DND-41 (cell line): ENCODE measurements around the gene PPP3CA.

ENCODE experiments used
- ATAC-seq: fragments of 200-7000 bp; cut with Tn5 transposase; 3 replicates; pipeline ENCODE4 v1.9.1; 2021; ENCODE audit warnings: low read depth; ENCODE audit not compliant: insufficient read depth
- DNase-seq: peaks from one replicate; pipeline ENCODE4 v3.0.0-alpha.2; 2020
- H2AFZ ChIP-seq: 2 replicates; pipeline ENCODE4 v1.6.0; 2012; ENCODE audit warnings: low read depth, low read length
- H3K27ac ChIP-seq: 2 replicates; pipeline ENCODE4 v1.5.1; 2012; ENCODE audit warnings: low read length, inconsistent platforms
- H3K27me3 ChIP-seq: fragments of 200-600 bp; sonication (generic); 2 replicates; pipeline ENCODE4 v1.6.0; 2012; ENCODE audit warnings: low read length, mild to moderate bottlenecking, inconsistent platforms; ENCODE audit not compliant: insufficient read depth, poor library complexity
- H3K36me3 ChIP-seq: 2 replicates; pipeline ENCODE4 v1.5.1; 2012; ENCODE audit warnings: low read length, inconsistent platforms; ENCODE audit not compliant: insufficient read depth
- H3K4me1 ChIP-seq: 2 replicates; pipeline ENCODE4 v1.5.1; 2012; ENCODE audit warnings: mild to moderate bottlenecking, low read length; ENCODE audit not compliant: insufficient read depth
- H3K4me2 ChIP-seq: 2 replicates; pipeline ENCODE4 v1.6.0; 2012; ENCODE audit warnings: mild to moderate bottlenecking, moderate library complexity, low read length, inconsistent platforms; ENCODE audit not compliant: insufficient read depth
- H3K4me3 ChIP-seq, 2 experiments: fragments of 200-600 bp in 1 of 2; shearing (Covaris generic) in 1 of 2; 2 replicates each; pipeline ENCODE4 v1.5.1; 2012 to 2016; ENCODE audit warnings: inconsistent platforms in 2 of 2, low read length in 2 of 2, mild to moderate bottlenecking in 2 of 2, low read depth in 1 of 2, moderate library complexity in 1 of 2
- H3K79me2 ChIP-seq: 2 replicates; pipeline ENCODE4 v1.6.0; 2012; ENCODE audit warnings: low read length, inconsistent platforms; ENCODE audit not compliant: insufficient read depth
- H3K9ac ChIP-seq: 2 replicates; pipeline ENCODE4 v1.6.0; 2012; ENCODE audit warnings: low read depth, mild to moderate bottlenecking, inconsistent platforms, low read length, moderate library complexity
- H3K9me3 ChIP-seq: 2 replicates; pipeline ENCODE4 v1.5.1; 2012; ENCODE audit warnings: low read length, moderate library complexity, mild to moderate bottlenecking, inconsistent platforms; ENCODE audit not compliant: insufficient read depth, severe bottlenecking
- H4K20me1 ChIP-seq: 2 replicates; pipeline ENCODE4 v1.6.0; 2012; ENCODE audit warnings: low read length; ENCODE audit not compliant: insufficient read depth
- EZH2 ChIP-seq: IDR thresholded peaks from 3 replicates; pipeline ENCODE4 v1.6.1; 2012; ENCODE audit warnings: borderline replicate concordance, low read depth, mild to moderate bottlenecking, moderate library complexity, low read length, inconsistent platforms; ENCODE audit not compliant: severe bottlenecking
- TF ChIP-seq, protein P1 (sequence below): IDR thresholded peaks from 2 replicates; pipeline ENCODE4 v1.5.1; 2012; ENCODE audit warnings: borderline replicate concordance, low read length, moderate library complexity, mild to moderate bottlenecking; ENCODE audit not compliant: poor library complexity, severe bottlenecking; ENCODE audit errors: extremely low read depth

PPP3CA gene

DNA sequence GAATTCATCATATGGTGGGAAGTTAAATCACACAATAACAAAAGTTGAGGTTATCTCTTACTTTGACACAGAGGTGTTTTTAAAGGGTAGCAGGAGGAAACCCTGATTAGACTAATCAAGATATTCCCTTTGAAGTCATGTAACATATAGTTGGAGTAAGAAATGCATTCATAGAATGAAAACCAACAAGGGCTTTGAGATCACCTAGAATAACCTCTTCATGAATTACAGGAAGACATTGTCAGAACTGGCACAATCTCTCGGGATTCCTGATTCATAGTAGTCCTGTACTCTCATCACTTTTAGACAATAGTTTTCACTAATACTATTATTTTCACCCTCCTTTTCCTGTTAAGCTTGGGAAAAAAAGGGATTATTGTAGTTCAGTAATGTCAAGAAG is 170.2 kb downstream of the PPP3CA start:
- H3K4me1 ChIP-seq: no peaks in the 10 kb centered on the region
- H3K79me2 ChIP-seq: no peaks in the 10 kb centered on the region
- TF ChIP-seq, protein P1, sequence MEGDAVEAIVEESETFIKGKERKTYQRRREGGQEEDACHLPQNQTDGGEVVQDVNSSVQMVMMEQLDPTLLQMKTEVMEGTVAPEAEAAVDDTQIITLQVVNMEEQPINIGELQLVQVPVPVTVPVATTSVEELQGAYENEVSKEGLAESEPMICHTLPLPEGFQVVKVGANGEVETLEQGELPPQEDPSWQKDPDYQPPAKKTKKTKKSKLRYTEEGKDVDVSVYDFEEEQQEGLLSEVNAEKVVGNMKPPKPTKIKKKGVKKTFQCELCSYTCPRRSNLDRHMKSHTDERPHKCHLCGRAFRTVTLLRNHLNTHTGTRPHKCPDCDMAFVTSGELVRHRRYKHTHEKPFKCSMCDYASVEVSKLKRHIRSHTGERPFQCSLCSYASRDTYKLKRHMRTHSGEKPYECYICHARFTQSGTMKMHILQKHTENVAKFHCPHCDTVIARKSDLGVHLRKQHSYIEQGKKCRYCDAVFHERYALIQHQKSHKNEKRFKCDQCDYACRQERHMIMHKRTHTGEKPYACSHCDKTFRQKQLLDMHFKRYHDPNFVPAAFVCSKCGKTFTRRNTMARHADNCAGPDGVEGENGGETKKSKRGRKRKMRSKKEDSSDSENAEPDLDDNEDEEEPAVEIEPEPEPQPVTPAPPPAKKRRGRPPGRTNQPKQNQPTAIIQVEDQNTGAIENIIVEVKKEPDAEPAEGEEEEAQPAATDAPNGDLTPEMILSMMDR: no peak
- no peak for TF ChIP-seq EZH2
- no peak overlapping the region for H3K9ac ChIP-seq
- no peak for DNase-seq
- no peak overlapping the region for H2AFZ ChIP-seq
- no peak for ATAC-seq
- H3K27ac ChIP-seq: no peak overlapping the region
- H3K36me3 ChIP-seq: no peaks in the 10 kb centered on the region
- no peaks in the 10 kb centered on the region for H3K9me3 ChIP-seq
- no peaks in the 10 kb centered on the region for H3K27me3 ChIP-seq
- H3K4me3 ChIP-seq: no peak overlapping the region
- no peaks in the 10 kb centered on the region for H4K20me1 ChIP-seq
- H3K4me2 ChIP-seq: no peak overlapping the region

DNA sequence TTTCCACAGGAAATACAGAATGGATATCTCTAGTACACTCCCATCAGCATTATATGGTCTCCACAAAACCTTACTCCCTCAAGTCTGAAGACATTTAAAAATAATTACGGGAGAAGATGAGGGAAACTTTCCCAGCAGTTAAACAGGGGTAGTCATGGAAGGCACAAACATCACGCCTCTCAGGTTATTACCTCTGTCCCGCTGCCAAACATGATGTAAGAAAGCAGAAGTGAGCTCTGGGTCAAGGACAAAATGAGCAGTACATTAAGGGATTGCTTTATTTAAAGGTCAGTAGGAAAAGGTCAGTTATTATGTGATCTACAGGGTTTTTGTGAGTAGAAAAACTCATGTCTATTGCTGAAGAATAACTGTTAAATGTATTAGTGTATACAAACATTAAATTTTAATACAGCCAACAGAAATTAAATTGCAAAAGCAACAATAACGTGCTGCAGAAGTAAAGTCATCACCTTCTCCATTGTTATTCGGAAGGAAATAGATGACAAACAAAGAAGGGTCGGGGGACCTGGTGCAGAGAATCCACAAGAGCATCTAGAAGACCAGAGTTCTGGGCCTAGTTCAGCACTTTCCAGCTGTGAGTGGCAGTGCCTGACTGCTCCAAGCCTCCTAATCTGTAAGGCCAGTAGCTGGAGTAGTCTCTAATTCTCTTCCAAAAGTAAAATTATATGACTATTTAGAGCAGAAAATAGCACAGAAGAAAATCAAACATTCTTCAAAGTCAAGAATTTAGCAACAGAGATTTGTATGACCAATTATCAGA is 171.2 kb downstream of the PPP3CA start:
- no peak overlapping the region for H2AFZ ChIP-seq
- no peaks in the 10 kb centered on the region for H3K27me3 ChIP-seq
- no peak for TF ChIP-seq EZH2
- TF ChIP-seq, protein P1: no peak
- ATAC-seq (no peak), DNase-seq (no peak)
- no peaks in the 10 kb centered on the region for H3K79me2 ChIP-seq
- no peak overlapping the region for H3K4me2 ChIP-seq
- H3K4me1 ChIP-seq: no peaks in the 10 kb centered on the region
- H3K4me3 ChIP-seq: no peak overlapping the region
- H3K9me3 ChIP-seq: no peaks in the 10 kb centered on the region
- no peak overlapping the region for H3K9ac ChIP-seq
- no peak overlapping the region for H3K27ac ChIP-seq
- H3K36me3 ChIP-seq: no peaks in the 10 kb centered on the region
- no peaks in the 10 kb centered on the region for H4K20me1 ChIP-seq

DNA sequence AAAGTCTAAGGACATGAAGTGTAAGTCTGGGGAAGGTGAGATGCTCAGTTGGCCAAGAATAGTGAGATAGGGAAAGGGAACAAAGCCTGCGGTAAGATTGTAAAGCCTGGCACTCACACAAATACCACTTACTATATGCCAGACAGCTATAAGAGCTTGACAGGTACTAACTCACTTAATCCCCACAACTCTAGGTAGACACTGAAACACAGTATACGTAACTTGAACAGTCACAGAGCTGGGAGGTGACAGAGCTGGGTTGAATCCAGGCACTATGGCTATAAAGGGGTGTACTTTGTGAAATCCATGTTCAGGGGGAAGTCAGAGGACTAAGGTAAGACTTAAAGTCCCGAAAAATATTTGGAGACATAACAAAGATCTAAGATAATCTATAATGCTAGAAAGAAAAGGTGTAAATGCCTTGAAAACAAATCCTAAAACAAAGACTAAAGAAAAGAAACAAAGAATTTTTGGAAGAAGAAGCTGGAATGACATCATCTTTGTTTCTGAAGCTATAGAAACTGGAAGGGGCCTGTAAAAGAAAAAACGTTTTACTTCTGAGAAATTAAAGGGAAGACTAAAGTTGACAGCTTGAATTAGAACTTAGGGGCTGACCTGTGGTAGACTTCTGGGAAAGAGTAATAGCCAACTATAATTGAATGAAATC is 172.5 kb downstream of the PPP3CA start:
- H3K4me2 ChIP-seq: no peak overlapping the region
- no peaks in the 10 kb centered on the region for H3K36me3 ChIP-seq
- no peaks in the 10 kb centered on the region for H3K27me3 ChIP-seq
- H3K4me1 ChIP-seq: no peaks in the 10 kb centered on the region
- ATAC-seq: no peak
- no peak overlapping the region for H3K4me3 ChIP-seq
- TF ChIP-seq, protein P1: no peak
- TF ChIP-seq EZH2: no peak
- H3K9ac ChIP-seq: no peak overlapping the region
- H4K20me1 ChIP-seq: no peaks in the 10 kb centered on the region
- no peak overlapping the region for H2AFZ ChIP-seq
- H3K79me2 ChIP-seq: no peaks in the 10 kb centered on the region
- no peaks in the 10 kb centered on the region for H3K9me3 ChIP-seq
- H3K27ac ChIP-seq: no peak overlapping the region
- DNase-seq: no peak
